ENCODE measurements around the gene RIMS4.

Gene RIMS4

GRCh38 chr20:44807684-44808056 is 2.7 kb downstream of the RIMS4 start:
- no peak for DNase-seq (ENCODE audit: low read depth in 1 of 2, low spot score in 1 of 2)
- TF ChIP-seq CTCF (IDR thresholded peaks at IDR 0.05; ENCODE audit: insufficient read depth, low read length) (no peak), SPI1 (IDR thresholded peaks at IDR 0.05; ENCODE audit: borderline replicate concordance, low read depth) (no peak), REST (IDR thresholded peaks at IDR 0.05; ENCODE audit: insufficient replicate concordance, low read depth) (no peak), POLR2AphosphoS5 (IDR thresholded peaks at IDR 0.05; ENCODE audit: low read depth) (no peak), GABPA (IDR thresholded peaks at IDR 0.05; ENCODE audit: low read depth) (no peak)
- H3K27me3 ChIP-seq (ENCODE audit: insufficient read depth, poor library complexity, severe bottlenecking): peaks cover 52% of the 10 kb centered on the region
- no peak overlapping the region for H3K27ac ChIP-seq (replicated peaks)
- no peak overlapping the region for H3K4me3 ChIP-seq (replicated peaks; ENCODE audit: insufficient read depth, low read length)

GRCh38 chr20:44807051-44807683 is 3.2 kb downstream of the RIMS4 start:
- DNase-seq (ENCODE audit: low read depth in 1 of 2, low spot score in 1 of 2): no peak
- TF ChIP-seq REST (IDR thresholded peaks at IDR 0.05; ENCODE audit: insufficient replicate concordance, low read depth): no peak
- TF ChIP-seq CTCF (IDR thresholded peaks at IDR 0.05; ENCODE audit: insufficient read depth, low read length): no peak
- TF ChIP-seq GABPA (IDR thresholded peaks at IDR 0.05; ENCODE audit: low read depth): no peak
- TF ChIP-seq POLR2AphosphoS5 (IDR thresholded peaks at IDR 0.05; ENCODE audit: low read depth): no peak
- TF ChIP-seq SPI1 (IDR thresholded peaks at IDR 0.05; ENCODE audit: borderline replicate concordance, low read depth): no peak
- H3K27me3 ChIP-seq (ENCODE audit: insufficient read depth, poor library complexity, severe bottlenecking): peaks cover 52% of the 10 kb centered on the region
- no peak overlapping the region for H3K4me3 ChIP-seq (replicated peaks; ENCODE audit: insufficient read depth, low read length)
- no peak overlapping the region for H3K27ac ChIP-seq (replicated peaks)

GRCh38 chr20:44805979-44806620 is 4.2 kb downstream of the RIMS4 start:
- no peak overlapping the region for H3K4me3 ChIP-seq (replicated peaks; ENCODE audit: insufficient read depth, low read length)
- H3K27ac ChIP-seq (replicated peaks): no peak overlapping the region
- TF ChIP-seq GABPA (IDR thresholded peaks at IDR 0.05; ENCODE audit: low read depth) (no peak), CTCF (IDR thresholded peaks at IDR 0.05; ENCODE audit: insufficient read depth, low read length) (no peak), REST (IDR thresholded peaks at IDR 0.05; ENCODE audit: insufficient replicate concordance, low read depth) (no peak), POLR2AphosphoS5 (IDR thresholded peaks at IDR 0.05; ENCODE audit: low read depth) (no peak), SPI1 (IDR thresholded peaks at IDR 0.05; ENCODE audit: borderline replicate concordance, low read depth) (no peak)
- DNase-seq (ENCODE audit: low read depth in 1 of 2, low spot score in 1 of 2): no peak
- peaks cover 42% of the 10 kb centered on the region for H3K27me3 ChIP-seq (ENCODE audit: insufficient read depth, poor library complexity, severe bottlenecking)

Data from HL-60 (cell line).